MCF 10A (cell line): ENCODE measurements around the gene SLC24A5. TPM values are rescaled to one million over a fixed set of nuclear protein-coding genes. Genes with fewer than 3 reads are reported as not detected.

ENCODE experiments used
- BruUV-seq: library from RNA; stranded (reverse); fragments of 400-500 nt; replicated peaks from 2 replicates; lab custom pipeline; 2021; lab: Mats Ljungman, UMichigan
- CTCF ChIA-PET: fragments of 300-600 bp; sonication (Branson Sonifier 250); formaldehyde crosslinking; extraction: SDS; loops from one replicate; lab custom pipeline; 2021; ENCODE audit warnings: antibody characterized with exemption, inconsistent platforms; lab: Yijun Ruan, JAX
- POLR2A ChIA-PET: fragments of 300-600, 350-650 bp; sonication (Branson Sonifier 250); formaldehyde crosslinking; extraction: SDS; loops from one replicate; lab custom pipeline; 2020; ENCODE audit warnings: antibody characterized with exemption, inconsistent platforms; lab: Yijun Ruan, JAX
- DNase-seq: peaks from one replicate; pipeline ENCODE4 v3.0.0-alpha.2; 2018; ENCODE audit not compliant: unreplicated experiment
- H3K27ac Mint-ChIP-seq: one replicate; pipeline ENCODE4 v1.8.0; 2022; ENCODE audit warnings: mild to moderate bottlenecking, low read depth, mixed read lengths; ENCODE audit not compliant: unreplicated experiment
- H3K27me3 Mint-ChIP-seq: one replicate; pipeline ENCODE4 v1.8.0; 2022; ENCODE audit warnings: mixed read lengths; ENCODE audit not compliant: insufficient read depth, unreplicated experiment
- H3K36me3 Mint-ChIP-seq: one replicate; pipeline ENCODE4 v1.8.0; 2022; ENCODE audit warnings: mild to moderate bottlenecking, moderate library complexity, mixed read lengths; ENCODE audit not compliant: insufficient read depth, unreplicated experiment
- H3K4me1 Mint-ChIP-seq: one replicate; pipeline ENCODE4 v1.8.0; 2022; ENCODE audit warnings: mixed read lengths; ENCODE audit not compliant: insufficient read depth, unreplicated experiment
- H3K4me3 Mint-ChIP-seq: one replicate; pipeline ENCODE4 v1.8.0; 2022; ENCODE audit warnings: mild to moderate bottlenecking, moderate library complexity, mixed read lengths; ENCODE audit not compliant: unreplicated experiment
- H3K9me3 Mint-ChIP-seq: one replicate; pipeline ENCODE4 v1.8.0; 2022; ENCODE audit warnings: mixed read lengths; ENCODE audit not compliant: unreplicated experiment
- CTCF ChIP-seq: fragments of 200-600 bp; IDR thresholded peaks from one replicate; pipeline ENCODE4 v1.8.0; 2022; ENCODE audit warnings: antibody characterized with exemption, mild to moderate bottlenecking; ENCODE audit not compliant: unreplicated experiment
- intact Hi-C: fragments of 100-400 bp; cut with micrococcal nuclease; formaldehyde crosslinking; loops from 2 replicates; pipeline ENCODE4 v1.14.1; 2022
- total RNA-seq: library from RNA; stranded (reverse); gene quantifications from 2 replicates; pipeline ENCODE4 v1.2.3, GENCODE V29; 2022

The SLC24A5 gene
- total RNA-seq, 1 experiment from 2014 or later: not detected

DNA sequence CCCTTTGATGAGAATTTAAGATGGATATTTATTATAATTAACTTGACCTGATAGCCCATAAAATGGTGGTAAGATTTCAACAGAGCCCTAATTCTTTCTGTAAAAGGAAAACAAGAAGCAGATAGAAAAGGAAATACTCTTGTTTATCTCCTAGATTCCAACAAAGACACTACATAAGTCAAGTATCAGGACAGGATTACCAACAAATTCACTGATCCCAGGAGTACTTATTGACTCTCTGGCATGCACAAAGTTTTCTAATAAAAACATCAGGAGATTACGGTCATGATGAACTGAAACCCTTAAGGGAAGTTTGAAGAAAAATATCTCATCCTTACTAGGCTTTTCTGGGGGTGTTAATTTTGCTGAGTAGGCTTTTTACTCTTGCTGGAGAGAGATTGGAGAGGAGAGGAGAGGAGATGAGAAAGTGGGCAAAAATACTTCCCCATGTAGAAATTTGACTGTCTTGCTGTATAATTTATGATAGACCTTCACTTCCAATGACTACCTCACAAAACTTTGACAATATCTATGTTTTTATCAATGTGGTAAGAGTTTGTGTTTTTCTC, 43.1 kb upstream of the SLC24A5 start:
- H3K36me3 Mint-ChIP-seq: no peaks in the 10 kb centered on the region
- H3K4me1 Mint-ChIP-seq: no peaks in the 10 kb centered on the region
- CTCF ChIA-PET: no interaction called here
- no peaks in the 10 kb centered on the region for H3K27me3 Mint-ChIP-seq
- BruUV-seq: no TSS peak
- H3K9me3 Mint-ChIP-seq: no peaks in the 10 kb centered on the region
- no peak for TF ChIP-seq CTCF
- H3K27ac Mint-ChIP-seq: no peak overlapping the region
- DNase-seq: no peak
- intact Hi-C loops: no loop called here
- H3K4me3 Mint-ChIP-seq: no peak overlapping the region
- POLR2A ChIA-PET: no interaction called here

- POLR2A ChIA-PET: interaction anchor here (0.7 to 1.1 kb wide), 2 partner anchors 90 to 373 kb away, joined by 4 read pairs; no protein-coding TSS in a partner anchor
- DNase-seq: peak; percentile 49
- H3K27me3 Mint-ChIP-seq: no peaks in the 10 kb centered on the region
Measured at GRCh38 chr15:48084759-48085590, 35.8 kb upstream of the SLC24A5 start.

GRCh38 chr15:48085591-48085930, 35.2 kb upstream of the SLC24A5 start:
- H3K4me1 Mint-ChIP-seq: peaks cover 12% of the 10 kb centered on the region
- no TSS peak for BruUV-seq
- intact Hi-C loops: loop anchor here (1.0 to 10.0 kb wide), 5 partner anchors 63 to 889 kb away; partner anchors contain the start of gene SEMA6D
- no peak for TF ChIP-seq CTCF
- no peak for DNase-seq
- H3K27ac Mint-ChIP-seq: no peak overlapping the region
- CTCF ChIA-PET: interaction anchor here (0.6 to 2.4 kb wide), 38 partner anchors 9 to 1353 kb away, joined by 3 to 28 read pairs (median 4); partner anchors contain the start of gene SEMA6D
- H3K27me3 Mint-ChIP-seq: no peaks in the 10 kb centered on the region
- H3K9me3 Mint-ChIP-seq: no peaks in the 10 kb centered on the region
- POLR2A ChIA-PET: interaction anchor here (0.6 to 1.1 kb wide), 2 partner anchors 373 to 701 kb away, joined by 4 read pairs; no protein-coding TSS in a partner anchor
- no peak overlapping the region for H3K4me3 Mint-ChIP-seq
- peaks cover 7% of the 10 kb centered on the region for H3K36me3 Mint-ChIP-seq

More at GRCh38 chr15:48084759-48085590, 35.8 kb upstream of the SLC24A5 start:
- Mint-ChIP-seq H3K27ac (no peak overlapping the region), H3K36me3 (peaks cover 7% of the 10 kb centered on the region), H3K9me3 (no peaks in the 10 kb centered on the region), H3K4me1 (peaks cover 12% of the 10 kb centered on the region), H3K4me3 (no peak overlapping the region)
- intact Hi-C loops: loop anchor here (1.0 to 10.0 kb wide), 5 partner anchors 63 to 889 kb away; partner anchors contain the start of gene SEMA6D
- CTCF ChIA-PET: interaction anchor here (0.6 to 2.4 kb wide), 47 partner anchors 9 to 1352 kb away, joined by 3 to 28 read pairs (median 4); partner anchors contain the start of gene SEMA6D
- BruUV-seq: no TSS peak
- TF ChIP-seq CTCF: peak; percentile 47

- no peak for TF ChIP-seq CTCF
- Mint-ChIP-seq H3K36me3 (peaks cover 7% of the 10 kb centered on the region), H3K27me3 (no peaks in the 10 kb centered on the region), H3K27ac (no peak overlapping the region), H3K4me1 (peaks cover 12% of the 10 kb centered on the region), H3K4me3 (peak overlapping the region; percentile 47), H3K9me3 (no peaks in the 10 kb centered on the region)
- no TSS peak for BruUV-seq
- ChIA-PET POLR2A (interaction anchor here (0.6 kb wide), 1 partner anchor 701 kb away, joined by 4 read pairs; no protein-coding TSS in a partner anchor), CTCF (interaction anchor here (0.6 to 2.4 kb wide), 17 partner anchors 10 to 1353 kb away, joined by 3 to 28 read pairs (median 3); no protein-coding TSS in a partner anchor)
- DNase-seq: no peak
- intact Hi-C loops: loop anchor here (5.0 to 10.0 kb wide), 3 partner anchors 64 to 611 kb away; no protein-coding TSS in a partner anchor
Measured at GRCh38 chr15:48086133-48086532, 34.7 kb upstream of the SLC24A5 start.
